HepG2 (cell line): ENCODE measurements around the gene USB1. TPM values are rescaled to one million over a fixed set of nuclear protein-coding genes. Genes with fewer than 3 reads are reported as not detected.

Experiments used
- ATAC-seq: fragments of 200-7000 bp; cut with Tn5 transposase; 3 replicates; pipeline ENCODE4 v1.9.1; 2020; ENCODE audit warnings: mild to moderate bottlenecking, moderate library complexity
- BruUV-seq: library from RNA; stranded (reverse); fragments of 400-500 nt; replicated peaks from 2 replicates; lab custom pipeline; 2021; lab: Mats Ljungman, UMichigan
- CTCF ChIA-PET: fragments of 300-600 bp; formaldehyde crosslinking; extraction: SDS; loops from one replicate; lab custom pipeline; 2021; ENCODE audit warnings: low total read pairs, inconsistent platforms, low intra/inter-chr PET ratio; lab: Yijun Ruan, JAX
- POLR2A ChIA-PET: fragments of 350-600 bp; sonication (Branson Sonifier 250); formaldehyde crosslinking; loops from one replicate; lab custom pipeline; 2020; ENCODE audit warnings: antibody characterized with exemption, inconsistent platforms; lab: Yijun Ruan, JAX
- DNase-seq: peaks from one replicate; pipeline ENCODE4 v3.0.0-alpha.2; 2015; ENCODE audit warnings: low spot score
- FAIRE-seq: peaks from 3 replicates; lab custom pipeline; 2011; peaks lifted over from hg19 to GRCh38; lab: Jason Lieb, UNC
- H2AFZ ChIP-seq: one replicate; pipeline ENCODE4 v1.6.1; 2011; ENCODE audit warnings: low read length, inconsistent platforms
- H3K27ac ChIP-seq: fragments of 300-600 bp; 3 replicates; pipeline ENCODE4 v1.8.0; 2011; ENCODE audit warnings: mixed run types, mild to moderate bottlenecking, mixed read lengths, low read length, inconsistent platforms; ENCODE audit not compliant: insufficient read depth; ENCODE audit errors: extremely low read length
- H3K27me3 ChIP-seq, 2 experiments: fragments of 200-600 bp in 1 of 2; 2 replicates in 1 of 2; 3 replicates in 1 of 2; pipeline versions ENCODE4 v1.6.0 to v1.8.0; 2011; ENCODE audit warnings: low read length in 2 of 2, mild to moderate bottlenecking in 2 of 2, moderate library complexity in 2 of 2, inconsistent platforms in 1 of 2; ENCODE audit not compliant: insufficient read depth in 2 of 2, control insufficient read depth in 1 of 2
- H3K36me3 ChIP-seq, 2 experiments: fragments of 200-600 bp in 1 of 2; replicated peaks in 1 of 2; 2 replicates in 1 of 2; 3 replicates in 1 of 2; pipeline versions ENCODE4 v1.5.1 to v1.8.0; 2011; ENCODE audit warnings: low read length in 2 of 2, inconsistent platforms in 1 of 2; ENCODE audit not compliant: insufficient read depth in 2 of 2, control insufficient read depth in 1 of 2
- H3K4me1 ChIP-seq: 2 replicates; pipeline ENCODE4 v1.5.1; 2012; ENCODE audit warnings: low read length, inconsistent platforms; ENCODE audit not compliant: insufficient read depth
- H3K4me2 ChIP-seq: 2 replicates; pipeline ENCODE4 v1.6.0; 2011; ENCODE audit warnings: low read depth, low read length, inconsistent platforms
- H3K4me3 ChIP-seq, 3 experiments: fragments of 200-600 bp in 1 of 3; sonication (generic), shearing (Covaris generic) in 1 of 3; replicated peaks in 1 of 3; 2 replicates each; pipeline ENCODE4 v1.5.1; 2011 to 2016; ENCODE audit warnings: low read length in 3 of 3, inconsistent platforms in 2 of 3, low read depth in 2 of 3, mild to moderate bottlenecking in 2 of 3, control low read depth in 1 of 3, mixed read lengths in 1 of 3; ENCODE audit not compliant: insufficient read depth in 1 of 3
- H3K79me2 ChIP-seq: one replicate; pipeline ENCODE4 v1.6.1; 2011; ENCODE audit warnings: low read length, inconsistent platforms; ENCODE audit not compliant: insufficient read depth
- H3K9ac ChIP-seq: 2 replicates; pipeline ENCODE4 v1.6.0; 2011; ENCODE audit warnings: mild to moderate bottlenecking, low read depth, low read length, inconsistent platforms; ENCODE audit not compliant: insufficient read depth
- H3K9me3 ChIP-seq: 2 replicates; pipeline ENCODE4 v1.5.1; 2012; ENCODE audit warnings: mild to moderate bottlenecking, low read length
- H4K20me1 ChIP-seq: 2 replicates; pipeline ENCODE4 v1.6.0; 2011; ENCODE audit warnings: inconsistent platforms, mild to moderate bottlenecking, low read length, moderate library complexity; ENCODE audit not compliant: insufficient read depth
- HDAC6 ChIP-seq: fragments of 200-600 bp; sonication (generic); IDR thresholded peaks from 2 replicates; pipeline ENCODE4 v1.7.0; 2017; ENCODE audit warnings: mild to moderate bottlenecking, antibody characterized with exemption, low read length, low read depth
- MAX ChIP-seq: IDR thresholded peaks from 2 replicates; pipeline ENCODE4 v1.6.1; 2012; ENCODE audit warnings: inconsistent platforms
- MED1 ChIP-seq: sonication (generic); formaldehyde crosslinking; IDR thresholded peaks from 2 replicates; pipeline ENCODE4 v1.4.0; 2020; ENCODE audit warnings: missing genetic modification reagents
- MYC ChIP-seq: sonication (generic); formaldehyde crosslinking; IDR thresholded peaks from 2 replicates; pipeline ENCODE4 v1.9.0; 2021; ENCODE audit warnings: missing genetic modification reagents, borderline replicate concordance
- NFE2L2 ChIP-seq: fragments of 150-350 bp; IDR thresholded peaks from 2 replicates; pipeline ENCODE4 v1.6.1; 2014; ENCODE audit warnings: low read length
- TFDP2 ChIP-seq: sonication (generic); formaldehyde crosslinking; IDR thresholded peaks from 2 replicates; pipeline ENCODE4 v1.4.0; 2020; ENCODE audit warnings: missing genetic modification reagents
- ZBTB38 ChIP-seq: sonication (generic); formaldehyde crosslinking; IDR thresholded peaks from 2 replicates; pipeline ENCODE4 v1.5.1; 2020; ENCODE audit warnings: mild to moderate bottlenecking, missing genetic modification reagents
- ZNF510 ChIP-seq: sonication (generic); formaldehyde crosslinking; IDR thresholded peaks from 2 replicates; pipeline ENCODE4 v1.4.0; 2020; ENCODE audit warnings: low read depth, mild to moderate bottlenecking, missing genetic modification reagents
- ZNF567 ChIP-seq: sonication (generic); formaldehyde crosslinking; IDR thresholded peaks from 2 replicates; pipeline ENCODE4 v1.8.1; 2023; ENCODE audit warnings: mild to moderate bottlenecking, missing genetic modification reagents, borderline replicate concordance
- ZNF678 ChIP-seq: sonication (generic); formaldehyde crosslinking; IDR thresholded peaks from 2 replicates; pipeline ENCODE4 v1.4.0; 2020; ENCODE audit warnings: mild to moderate bottlenecking, missing genetic modification reagents
- ZUFSP ChIP-seq: sonication (generic); formaldehyde crosslinking; IDR thresholded peaks from 2 replicates; pipeline ENCODE4 v1.9.0; 2021; ENCODE audit warnings: missing genetic modification reagents, mild to moderate bottlenecking, borderline replicate concordance
- WGBS: methylation state at CpG from one replicate; pipeline ENCODE4 v1.1.6; 2017; ENCODE audit warnings: low lambda C conversion rate; 5-methylcytosine and 5-hydroxymethylcytosine counted together
- in situ Hi-C: cut with HindIII; loops from 2 replicates; pipeline ENCODE4 v1.10.0; 2017; ENCODE audit warnings: low pct_unique_long_range_greater_than_20kb; ENCODE audit not compliant: extremely low pct_ligation_motif_present
- intact Hi-C: fragments of 100-400 bp; cut with micrococcal nuclease; formaldehyde crosslinking; loops from one replicate; pipeline ENCODE4 v1.10.0; 2022; ENCODE audit not compliant: unreplicated experiment
- polyA plus RNA-seq, 8 experiments: library from polyadenylated mRNA; depleted of rRNA in 3 of 8; stranded (reverse) in 7 of 8; unstranded in 1 of 8; fragments of >200 nt; fragmentation: Illumina TruSeq in 4 of 8; extraction: Trizol in 4 of 8; gene quantifications; 2 replicates each; pipeline versions ENCODE4 v1.2.1 to v1.2.3, GENCODE V29; 2011 to 2016; ENCODE audit warnings: low read depth in 4 of 8, missing spikeins in 1 of 8, mixed read lengths in 1 of 8; ENCODE audit not compliant: insufficient read depth in 1 of 8
- total RNA-seq, 5 experiments: library from RNA; depleted of rRNA; stranded (reverse); fragments of >200 nt; fragmentation: Illumina TruSeq; extraction: Trizol; gene quantifications; 2 replicates each; pipeline ENCODE4 v1.2.3, GENCODE V29; 2016; ENCODE audit warnings: low read depth in 1 of 5

Gene USB1
- total and polyA plus RNA-seq, 2 of the 13 experiments (the other 11 are each of a cell fraction or from before 2014, with no cell fraction given), result 16.7 to 65.4 TPM

GRCh38 chr16:57960310-57960709 lies 40.9 kb upstream of the USB1 start:
- Histone ChIP-seq H3K36me3 (no peaks in the 10 kb centered on the region), H4K20me1 (no peaks in the 10 kb centered on the region), H2AFZ (no peak overlapping the region), H3K9ac (no peak overlapping the region), H3K79me2 (no peaks in the 10 kb centered on the region), H3K27ac (no peak overlapping the region), H3K4me3 (no peak overlapping the region), H3K4me1 (peaks cover 30% of the 10 kb centered on the region), H3K4me2 (no peak overlapping the region), H3K9me3 (no peaks in the 10 kb centered on the region), H3K27me3 (peaks cover 8 to 70% of the 10 kb centered on the region in 2 experiments; a peak in 4 of 5 replicates)
- BruUV-seq, result no TSS peak
- intact Hi-C loops (no loop called here), in situ Hi-C loops (no loop called here)
- WGBS, result no CpG with 5 or more reads among the region's 10 CpGs
- ChIA-PET CTCF (no interaction called here), POLR2A (no interaction called here)
- ATAC-seq (no peak), FAIRE-seq (no peak), DNase-seq (no peak)
- TF ChIP-seq NFE2L2 (no peak), ZNF567 (CRISPR knock-in tag) (no peak), ZNF510 (no peak), MED1 (CRISPR knock-in tag) (no peak), HDAC6 (no peak), ZNF678 (no peak), MAX (no peak), MYC (CRISPR knock-in tag) (no peak), TFDP2 (CRISPR knock-in tag) (no peak), ZBTB38 (CRISPR knock-in tag) (no peak), ZUFSP (no peak)
